CD4-positive, alpha-beta T cell treated with Interleukin-21 for 1 hour (primary cell): Measurements from ENCODE around the gene MVB12B.
"Not testable (repeated sequence)": the region's sequence is repeated elsewhere in the genome, so short reads cannot be mapped to it uniquely, and the experiment has no call there.

ENCODE experiments used
- DNase-seq: peaks from one replicate; pipeline ENCODE4 v3.0.0-alpha.2; 2020

Gene MVB12B

GRCh38 chr9:126526218-126527108 lies 199.8 kb downstream of the MVB12B start:
- DNase-seq = no peak

DNA sequence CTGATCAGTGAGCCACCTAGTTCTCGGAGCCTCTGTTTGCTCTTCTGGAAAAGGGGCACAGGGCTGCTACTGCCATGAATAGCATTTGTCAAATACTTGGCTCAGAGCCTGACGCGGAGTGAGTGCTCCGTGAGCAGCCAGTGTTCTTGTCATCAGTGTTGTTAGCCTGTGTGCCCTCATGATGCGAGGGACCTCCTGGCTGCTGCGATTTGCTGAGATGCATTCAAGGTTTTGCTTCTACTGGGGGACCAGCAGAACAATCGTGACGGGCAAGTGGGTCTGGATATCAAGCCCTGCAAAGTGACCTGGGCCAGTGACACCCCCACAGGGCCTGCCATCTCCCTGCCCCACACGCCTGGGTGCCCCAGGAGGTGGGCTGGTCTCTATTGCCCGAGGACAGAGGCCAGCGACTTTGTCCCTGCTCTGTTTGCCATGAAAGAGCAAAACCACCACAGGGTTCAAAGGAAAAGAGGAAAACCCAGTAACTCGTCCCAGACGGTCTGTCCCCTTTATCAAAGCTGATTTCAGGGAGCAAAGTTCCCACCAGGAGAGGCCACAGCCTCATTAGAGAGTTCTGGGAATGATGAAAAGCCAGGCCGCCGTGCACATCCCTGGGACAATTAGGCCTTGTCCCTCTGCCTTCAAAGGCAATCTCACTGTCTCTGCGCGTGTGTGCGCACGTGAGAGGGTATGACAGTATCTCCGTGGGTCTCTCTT lies 200.6 kb downstream of the MVB12B start:
- DNase-seq = no peak

DNA sequence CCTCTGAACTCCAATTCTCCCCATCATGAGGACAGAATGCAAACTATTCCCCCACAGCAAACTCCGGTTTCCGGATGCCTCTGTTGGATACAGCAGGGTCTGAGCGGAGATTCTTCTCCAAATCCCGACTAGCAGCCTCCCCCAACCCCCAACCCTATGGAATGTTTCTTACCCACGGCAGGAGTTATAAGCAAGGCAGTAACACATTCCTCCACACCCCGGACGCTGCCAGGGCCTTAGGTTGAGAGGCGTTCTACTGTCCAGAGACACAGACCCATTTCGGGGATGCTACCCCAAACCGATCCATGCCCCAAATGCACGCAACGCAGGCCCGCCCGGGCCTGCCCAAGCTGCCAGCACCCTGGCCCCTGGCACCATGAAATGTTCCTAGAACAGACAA lies 201.5 kb downstream of the MVB12B start:
- no peak for DNase-seq

DNA sequence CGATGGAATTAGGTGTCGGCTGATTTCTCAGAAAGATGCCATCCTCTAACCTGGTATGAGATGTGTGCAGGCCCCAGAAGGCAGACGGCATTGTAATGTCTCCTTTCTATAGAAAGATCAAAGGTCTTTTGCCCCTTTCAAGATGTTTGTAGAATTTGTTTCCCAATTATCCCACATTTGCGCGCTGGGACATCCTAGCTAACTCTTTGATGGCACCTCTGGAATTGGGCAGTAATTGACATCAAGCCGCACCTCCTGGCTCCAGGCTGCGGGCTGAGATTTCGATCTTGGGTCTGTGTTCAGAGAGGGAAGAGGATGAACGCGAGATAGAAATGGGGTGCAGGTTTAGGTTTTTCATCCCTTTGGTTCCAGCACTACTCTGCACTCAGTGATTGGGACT lies 202.3 kb downstream of the MVB12B start:
- DNase-seq = no peak

GRCh38 chr9:126531035-126531571 lies 204.5 kb downstream of the MVB12B start:
- DNase-seq = no peak

DNA sequence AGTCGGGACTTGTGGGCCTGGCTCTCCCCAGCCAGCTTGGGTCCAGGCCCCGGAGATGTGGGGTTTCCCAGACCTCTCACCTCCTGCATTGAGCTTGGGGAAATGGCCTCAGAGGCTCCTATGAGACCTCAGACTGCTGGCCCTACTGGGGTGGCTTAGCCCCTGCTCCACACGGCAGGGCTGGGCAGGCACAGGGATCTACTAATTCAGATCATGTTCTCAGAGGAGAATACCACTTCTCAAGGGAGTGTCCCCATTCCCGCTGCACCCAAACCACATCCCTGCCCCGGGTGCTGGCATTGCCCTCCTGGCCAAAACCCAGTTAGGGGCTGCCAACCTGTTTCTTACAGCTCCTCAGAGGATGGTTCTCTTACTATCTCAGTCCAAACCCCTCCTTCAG lies 205.0 kb downstream of the MVB12B start:
- no peak for DNase-seq

- DNase-seq = no peak
These were observed 205.4 kb downstream of the MVB12B start for GRCh38 chr9:126532019-126532462.

DNA sequence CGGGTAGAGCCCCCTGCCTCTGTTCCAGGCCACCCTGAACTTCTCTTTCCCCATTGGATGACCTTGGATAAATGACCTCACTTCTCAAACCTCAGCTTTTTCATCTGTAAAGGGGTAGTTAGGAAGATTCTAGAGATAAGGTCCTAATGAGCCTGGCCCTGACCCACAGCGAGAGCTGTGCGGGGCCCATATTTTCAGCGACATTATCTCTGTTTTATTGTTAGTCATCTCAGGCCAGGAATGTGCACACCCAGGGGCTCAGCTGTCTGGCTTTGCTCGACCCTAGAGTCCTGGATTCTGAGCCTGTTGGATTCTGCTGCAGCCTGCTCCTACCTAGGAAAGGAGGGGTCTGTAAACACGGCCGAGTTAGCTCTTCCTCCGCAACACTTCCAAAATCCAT lies 205.9 kb downstream of the MVB12B start:
- no peak for DNase-seq

- DNase-seq = no peak
These were observed 206.6 kb downstream of the MVB12B start for GRCh38 chr9:126532951-126533925.

DNA sequence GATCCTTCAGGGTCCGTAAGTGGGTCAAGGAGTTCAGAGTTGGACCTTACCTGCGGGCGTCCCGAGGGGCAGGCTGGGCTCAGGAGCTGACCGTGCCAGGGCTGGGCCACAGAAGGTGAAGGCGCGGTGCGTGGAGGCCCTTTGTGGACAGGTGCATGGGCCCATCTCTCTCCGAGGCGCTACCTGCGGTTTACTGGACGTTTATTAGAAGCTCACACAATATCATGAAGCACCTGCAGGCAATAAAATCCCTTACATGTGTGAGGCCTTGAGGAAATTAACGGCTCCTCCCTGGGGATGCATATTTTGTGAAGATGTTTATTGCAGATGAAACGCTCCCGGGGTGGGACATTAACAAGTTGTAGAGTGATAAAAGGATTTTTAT lies 207.3 kb downstream of the MVB12B start:
- DNase-seq = no peak

DNA sequence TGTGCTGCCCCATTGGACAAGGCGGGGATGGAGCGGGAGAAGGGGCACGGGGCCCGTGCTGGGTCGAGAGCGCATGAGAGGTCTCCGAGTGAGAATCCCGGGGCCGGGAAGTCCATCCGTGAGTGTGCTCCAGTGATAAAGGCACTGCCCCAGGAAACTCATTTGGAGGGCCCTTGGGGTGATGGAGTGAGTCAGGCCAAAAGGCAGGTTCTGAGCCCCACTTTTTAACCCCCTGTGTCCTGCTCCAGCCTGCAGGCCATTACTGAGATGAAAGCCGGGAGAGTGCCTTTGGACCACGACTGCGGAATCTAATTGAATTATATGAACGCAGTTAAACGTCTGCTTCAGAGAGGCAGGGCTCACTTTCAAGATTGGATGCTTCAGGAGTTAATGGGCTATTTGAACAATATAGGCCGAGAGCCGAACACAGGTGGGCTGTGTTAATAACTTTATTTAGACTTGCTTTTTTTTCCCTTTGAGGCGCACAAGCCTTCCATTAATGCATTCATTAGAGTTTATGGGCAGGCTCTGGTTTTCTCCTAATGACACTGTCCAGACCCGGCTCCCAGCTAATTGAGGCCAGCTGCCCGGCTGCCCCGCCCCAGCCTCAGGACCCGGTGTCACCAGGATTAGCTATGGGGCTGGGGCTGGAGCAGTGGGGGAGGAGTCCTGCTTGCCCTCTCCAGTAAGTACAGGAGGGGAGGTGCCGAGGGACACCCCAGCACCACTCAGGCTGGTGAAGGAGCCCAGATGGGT lies 208.0 kb downstream of the MVB12B start:
- DNase-seq = no peak

GRCh38 chr9:126536131-126536530 lies 209.5 kb downstream of the MVB12B start:
- DNase-seq = no peak

GRCh38 chr9:126536841-126537465 lies 210.3 kb downstream of the MVB12B start:
- no peak for DNase-seq

GRCh38 chr9:126538550-126538949 lies 211.9 kb downstream of the MVB12B start:
- DNase-seq = no peak

DNA sequence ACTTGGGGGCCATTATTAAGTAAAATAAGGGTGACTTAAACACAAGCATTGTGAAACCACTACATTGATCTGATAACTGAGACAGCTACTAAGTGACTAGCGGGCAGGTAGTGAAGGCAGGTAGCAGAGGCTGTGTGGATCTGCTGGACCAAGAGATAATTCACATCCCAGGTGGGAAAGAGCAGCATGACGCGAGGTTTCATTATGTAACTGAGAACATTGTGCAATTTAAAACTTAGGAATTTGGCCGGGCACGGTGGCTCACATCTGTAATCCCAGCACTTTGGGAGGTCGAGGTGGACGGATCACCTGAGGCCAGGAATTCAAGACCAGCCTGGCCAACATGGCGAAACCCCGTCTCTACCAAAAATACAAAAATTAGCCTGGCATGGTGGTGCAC lies 213.8 kb downstream of the MVB12B start:
- not testable (repeated sequence) for DNase-seq

DNA sequence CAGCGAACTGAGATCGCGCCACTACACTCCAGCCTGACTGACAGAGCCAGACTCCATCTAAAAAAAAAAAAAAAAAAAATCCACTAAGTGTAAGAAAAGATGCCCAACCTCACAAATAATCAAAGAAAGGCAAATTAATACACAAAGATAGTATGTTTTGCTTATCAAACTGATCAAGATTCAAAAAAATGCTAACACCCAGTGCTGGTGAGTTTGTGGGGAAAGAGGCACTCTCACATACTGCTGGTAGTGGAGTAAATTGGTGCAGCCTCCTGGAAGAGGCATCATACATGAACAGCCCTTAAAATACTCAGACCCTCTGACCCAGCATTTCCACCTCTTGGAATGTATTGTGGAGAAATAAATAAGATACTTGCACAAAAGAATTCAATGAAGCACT lies 216.9 kb downstream of the MVB12B start:
- DNase-seq = no peak

- no peak for DNase-seq
These were observed 218.5 kb downstream of the MVB12B start for GRCh38 chr9:126545106-126545505.

GRCh38 chr9:126546036-126546435 lies 219.4 kb downstream of the MVB12B start:
- no peak for DNase-seq

DNA sequence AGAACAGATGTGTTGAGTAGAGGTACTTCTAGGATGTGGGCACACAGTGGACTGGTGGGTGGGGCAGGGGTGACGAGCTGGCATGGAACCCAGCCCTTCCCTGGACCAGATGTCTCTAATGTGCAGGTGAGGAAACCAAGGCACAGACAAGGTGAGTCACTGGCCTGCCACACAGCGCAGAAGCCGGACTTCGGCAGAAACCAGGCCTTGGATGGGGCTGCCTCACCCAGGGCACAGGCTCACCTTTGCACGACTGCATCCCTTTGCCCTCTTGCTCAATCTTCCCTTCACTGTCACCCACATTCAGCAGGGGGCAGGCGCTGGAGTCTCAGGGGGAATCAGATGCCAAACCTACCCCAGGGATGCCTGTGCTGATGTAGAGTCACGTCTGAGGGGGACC lies 221.7 kb downstream of the MVB12B start:
- no peak for DNase-seq

GRCh38 chr9:126549246-126550006 lies 222.8 kb downstream of the MVB12B start:
- no peak for DNase-seq

DNA sequence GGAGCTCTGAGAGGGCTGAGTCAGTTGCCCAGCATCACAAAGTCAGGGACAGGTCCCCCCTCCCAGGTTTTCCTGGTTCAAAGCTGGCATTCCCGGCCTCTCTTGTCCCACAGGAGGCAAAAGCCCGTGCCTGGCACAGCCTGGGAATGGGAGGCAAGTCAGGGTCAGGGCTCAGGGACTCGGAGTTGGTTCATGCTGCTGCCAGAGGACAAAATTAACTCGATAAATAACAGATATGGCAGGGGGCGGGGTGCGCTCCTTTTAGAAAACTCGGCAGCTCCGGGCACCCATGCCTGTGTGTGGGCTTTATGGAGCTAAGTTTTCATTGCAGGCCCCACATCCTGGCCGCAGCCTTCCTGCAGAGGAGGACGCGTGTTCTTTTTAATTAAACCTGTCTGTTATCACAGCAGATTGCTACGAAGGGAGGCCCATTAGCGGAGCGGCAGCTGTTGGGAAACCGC lies 224.3 kb downstream of the MVB12B start:
- DNase-seq = no peak
